Hepatocyte (in vitro differentiated cells): ENCODE results near the gene PLEKHG3. TPM values are rescaled to one million over a fixed set of nuclear protein-coding genes. Genes with fewer than 3 reads are reported as not detected.
A peak's percentile ranks its signal among the peaks of the same experiment; 100 is the strongest.

Experiments used
- DNase-seq: peaks from one replicate; pipeline ENCODE4 v3.0.0-alpha.2; 2016; ENCODE audit warnings: low spot score
- H2AFZ ChIP-seq: fragments of 200-600 bp; sonication (generic); 2 replicates; pipeline ENCODE4 v1.6.0; 2016; ENCODE audit warnings: antibody characterized with exemption, mild to moderate bottlenecking
- H3K27ac ChIP-seq: fragments of 200-600 bp; sonication (generic); 2 replicates; pipeline ENCODE4 v1.5.1; 2016; ENCODE audit warnings: mild to moderate bottlenecking
- H3K27me3 ChIP-seq: fragments of 200-600 bp; sonication (generic); 2 replicates; pipeline ENCODE4 v1.6.1; 2016
- H3K36me3 ChIP-seq: fragments of 200-600 bp; sonication (generic); replicated peaks from 2 replicates; pipeline ENCODE4 v1.5.1; 2016; ENCODE audit warnings: low read depth; ENCODE audit not compliant: insufficient read depth
- H3K4me1 ChIP-seq: fragments of 200-600 bp; sonication (generic); 2 replicates; pipeline ENCODE4 v1.5.1; 2016; ENCODE audit warnings: mild to moderate bottlenecking, moderate library complexity; ENCODE audit not compliant: insufficient read depth
- H3K4me2 ChIP-seq: fragments of 200-600 bp; sonication (generic); 2 replicates; pipeline ENCODE4 v1.6.0; 2016
- H3K4me3 ChIP-seq: fragments of 200-600 bp; sonication (generic); 2 replicates; pipeline ENCODE4 v1.5.1; 2016; ENCODE audit warnings: mild to moderate bottlenecking
- H3K79me2 ChIP-seq: fragments of 200-600 bp; sonication (generic); 2 replicates; pipeline ENCODE4 v1.6.0; 2017; ENCODE audit warnings: mild to moderate bottlenecking
- H3K9me2 ChIP-seq: fragments of 200-600 bp; sonication (generic); replicated peaks from 2 replicates; pipeline ENCODE4 v1.6.0; 2017; ENCODE audit warnings: mild to moderate bottlenecking; ENCODE audit not compliant: insufficient read depth
- H3K9me3 ChIP-seq: fragments of 200-600 bp; sonication (generic); 2 replicates; pipeline ENCODE4 v1.5.1; 2016; ENCODE audit warnings: low read depth, mild to moderate bottlenecking
- H4K20me1 ChIP-seq: fragments of 200-600 bp; sonication (generic); 2 replicates; pipeline ENCODE4 v1.6.0; 2016; ENCODE audit warnings: mild to moderate bottlenecking; ENCODE audit not compliant: insufficient read depth, poor library complexity, severe bottlenecking
- CTCF ChIP-seq: fragments of 200-600 bp; sonication (generic); IDR thresholded peaks from 2 replicates; pipeline ENCODE4 v1.5.1; 2016; ENCODE audit warnings: antibody characterized with exemption, mild to moderate bottlenecking; ENCODE audit not compliant: poor library complexity
- EZH2 ChIP-seq: fragments of 200-600 bp; sonication (generic); IDR thresholded peaks from 2 replicates; pipeline ENCODE4 v1.6.1; 2016; ENCODE audit warnings: antibody characterized with exemption, mild to moderate bottlenecking, borderline replicate concordance
- EZH2phosphoT487 ChIP-seq: fragments of 200-600 bp; sonication (generic); IDR thresholded peaks from one replicate; pipeline ENCODE4 v1.6.1; 2018; ENCODE audit warnings: antibody characterized with exemption, mild to moderate bottlenecking, low read depth, moderate library complexity; ENCODE audit not compliant: unreplicated experiment, severe bottlenecking
- WGBS: methylation state at CpG from one replicate; pipeline ENCODE4 v1.1.6; 2016; ENCODE audit warnings: low lambda C conversion rate; ENCODE audit errors: missing lambda C conversion rate; 5-methylcytosine and 5-hydroxymethylcytosine counted together
- polyA plus RNA-seq: library from polyadenylated mRNA; unstranded; fragments of >200 nt; fragmentation: Nextera tagmentation; extraction: Ambion mirVana; gene quantifications from 2 replicates; pipeline ENCODE4 v1.2.1, GENCODE V29; 2016
- total RNA-seq: library from RNA; depleted of rRNA; stranded (reverse); fragments of >200 nt; gene quantifications from 2 replicates; pipeline ENCODE4 v1.2.3, GENCODE V29; 2014

Gene PLEKHG3
- total and polyA plus RNA-seq, 2 experiments from 2014 or later = 42.7 to 54.2 TPM

GRCh38 chr14:64706119-64706592 is 1.9 kb downstream of the PLEKHG3 start:
- H4K20me1 ChIP-seq = peaks cover 21% of the 10 kb centered on the region
- H3K4me1 ChIP-seq = peaks cover 49% of the 10 kb centered on the region
- H3K4me3 ChIP-seq = peak overlapping the region; percentile 85

GRCh38 chr14:64706593-64707193 is 2.5 kb downstream of the PLEKHG3 start:
- peaks cover 71% of the 10 kb centered on the region for H3K79me2 ChIP-seq
- H3K9me3 ChIP-seq = no peaks in the 10 kb centered on the region
- H4K20me1 ChIP-seq = peaks cover 21% of the 10 kb centered on the region
- peaks cover 49% of the 10 kb centered on the region for H3K4me1 ChIP-seq
- DNase-seq = no peak
- H3K4me2 ChIP-seq = peak overlapping the region; percentile 83
- no peaks in the 10 kb centered on the region for H3K27me3 ChIP-seq
- no peaks in the 10 kb centered on the region for H3K9me2 ChIP-seq
- peak overlapping the region; percentile 97 for H3K27ac ChIP-seq
- 28% methylated on average over 14 of the region's 14 CpGs for WGBS
- H2AFZ ChIP-seq = no peak overlapping the region
- no peaks in the 10 kb centered on the region for H3K36me3 ChIP-seq
- H3K4me3 ChIP-seq = no peak overlapping the region
- TF ChIP-seq CTCF (no peak), EZH2 (no peak), EZH2phosphoT487 (no peak)

More at GRCh38 chr14:64706119-64706592, 1.9 kb downstream of the PLEKHG3 start:
- no peak for TF ChIP-seq EZH2phosphoT487
- TF ChIP-seq CTCF = no peak
- TF ChIP-seq EZH2 = no peak
- Histone ChIP-seq H3K4me2 (peak overlapping the region; percentile 83), H2AFZ (no peak overlapping the region), H3K27me3 (no peaks in the 10 kb centered on the region), H3K36me3 (no peaks in the 10 kb centered on the region), H3K9me2 (no peaks in the 10 kb centered on the region), H3K79me2 (peaks cover 66% of the 10 kb centered on the region), H3K9me3 (no peaks in the 10 kb centered on the region), H3K27ac (peak overlapping the region; percentile 97)
- DNase-seq = no peak
- 17% methylated on average over 4 of the region's 4 CpGs for WGBS

GRCh38 chr14:64707661-64708060 is 3.4 kb downstream of the PLEKHG3 start:
- Histone ChIP-seq H3K27me3 (no peaks in the 10 kb centered on the region), H3K4me2 (peak overlapping the region; percentile 83), H3K27ac (peak overlapping the region; percentile 97), H3K4me1 (peaks cover 44% of the 10 kb centered on the region), H3K4me3 (no peak overlapping the region), H3K9me3 (no peaks in the 10 kb centered on the region), H4K20me1 (peaks cover 21% of the 10 kb centered on the region), H3K79me2 (peaks cover 81% of the 10 kb centered on the region), H2AFZ (no peak overlapping the region), H3K9me2 (no peaks in the 10 kb centered on the region), H3K36me3 (no peaks in the 10 kb centered on the region)
- DNase-seq = peak; percentile 83
- WGBS = 48% methylated on average over 7 of the region's 7 CpGs
- TF ChIP-seq EZH2 (no peak), EZH2phosphoT487 (no peak), CTCF (no peak)
